ENCODE results near the gene GPC2. TPM values are rescaled to one million over a fixed set of nuclear protein-coding genes. Genes with fewer than 3 reads are reported as not detected.

Gene GPC2
- total RNA-seq, 1 experiment from 2014 or later, result 45.2 TPM

DNA sequence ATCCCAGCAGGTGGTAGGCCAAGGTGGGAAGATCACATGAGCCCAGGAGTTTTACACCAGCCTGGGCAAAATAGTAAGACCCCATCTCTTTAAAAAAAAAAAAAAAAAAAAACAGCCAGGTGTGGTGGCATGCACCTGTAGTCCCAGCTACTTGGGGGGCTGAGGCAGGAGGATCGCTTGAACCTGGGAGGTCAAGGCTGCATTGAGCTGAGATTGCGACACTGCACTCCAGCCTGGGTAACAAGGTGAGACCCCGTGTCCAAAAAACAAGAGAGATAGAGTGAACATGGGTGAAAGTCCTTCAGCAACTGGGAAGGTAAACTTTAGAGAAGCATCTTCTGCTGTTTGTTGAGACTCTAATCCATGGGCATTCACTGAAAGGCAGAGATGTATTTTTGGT is 34.7 kb downstream of the GPC2 start:
- Histone ChIP-seq H3K18ac (ENCODE audit: insufficient read length, low read depth, low read length) (no peak overlapping the region), H2BK120ac (ENCODE audit: low read depth, low read length, poor library complexity, severe bottlenecking) (no peak overlapping the region), H3K4me2 (ENCODE audit: insufficient read depth, insufficient read length, low read length) (no peak overlapping the region), H4K91ac (ENCODE audit: insufficient read length, low read depth, low read length) (no peak overlapping the region), H3K14ac (ENCODE audit: insufficient read depth, low read length) (no peak overlapping the region), H4K5ac (ENCODE audit: insufficient read length, low read depth, low read length) (no peak overlapping the region), H2AFZ (ENCODE audit: low read length) (no peak overlapping the region), H3K9ac (ENCODE audit: extremely low read depth, insufficient read length, low read length) (no peak overlapping the region), H3T11ph (ENCODE audit: low read length) (no peak overlapping the region), H2BK5ac (ENCODE audit: insufficient read length, low read length) (no peak overlapping the region), H2AK5ac (ENCODE audit: insufficient read length, low read length) (no peak overlapping the region), H3K4me1 (ENCODE audit: insufficient read depth, low read length) (no peaks in the 10 kb centered on the region), H3K27me3 (ENCODE audit: insufficient read depth, low read length) (no peaks in the 10 kb centered on the region), H4K8ac (replicated peaks; ENCODE audit: insufficient read length, low read depth, low read length) (no peak overlapping the region), H3K79me2 (ENCODE audit: insufficient read depth, low read length) (no peaks in the 10 kb centered on the region), H2BK15ac (ENCODE audit: low read depth, low read length) (no peak overlapping the region), H4K20me1 (ENCODE audit: control insufficient read depth, insufficient read depth, insufficient read length) (no peaks in the 10 kb centered on the region), H3K27ac (ENCODE audit: insufficient read length, low read depth, low read length) (no peak overlapping the region), H3K56ac (ENCODE audit: insufficient read length, low read depth, low read length) (no peak overlapping the region), H2BK12ac (ENCODE audit: insufficient read length, low read depth, low read length) (no peak overlapping the region), H2BK20ac (ENCODE audit: low read depth, low read length, poor library complexity, severe bottlenecking) (no peak overlapping the region), H3K9me3 (ENCODE audit: control insufficient read depth, low read depth, low read length) (no peaks in the 10 kb centered on the region), H3K4ac (ENCODE audit: low read depth, low read length) (no peak overlapping the region), H3K23me2 (ENCODE audit: insufficient read length, low read depth, low read length, poor library complexity, severe bottlenecking) (no peaks in the 10 kb centered on the region), H3K23ac (ENCODE audit: insufficient read length, low read depth, low read length) (no peak overlapping the region), H3K79me1 (ENCODE audit: insufficient read depth, low read depth, low read length, poor library complexity, severe bottlenecking) (no peaks in the 10 kb centered on the region)
- Mint-ChIP-seq H3K36me3 (ENCODE audit: insufficient read depth in 1 of 3, low read depth in 3 of 3) (no peaks in the 10 kb centered on the region; a peak in 2 of 7 replicates), H3K4me3 (no peak overlapping the region), H3K27ac (no peak overlapping the region), H3K27me3 (ENCODE audit: low read depth) (peaks cover 4% of the 10 kb centered on the region; the same call in 1 of the 2 replicates), H3K9me3 (no peaks in the 10 kb centered on the region), H3K4me1 (peaks cover 10 to 12% of the 10 kb centered on the region in 2 experiments)
- no CpG with 5 or more reads among the region's 3 CpGs for WGBS (ENCODE audit: extremely low coverage, insufficient read length, low lambda C conversion rate)
- TF ChIP-seq, protein P1, sequence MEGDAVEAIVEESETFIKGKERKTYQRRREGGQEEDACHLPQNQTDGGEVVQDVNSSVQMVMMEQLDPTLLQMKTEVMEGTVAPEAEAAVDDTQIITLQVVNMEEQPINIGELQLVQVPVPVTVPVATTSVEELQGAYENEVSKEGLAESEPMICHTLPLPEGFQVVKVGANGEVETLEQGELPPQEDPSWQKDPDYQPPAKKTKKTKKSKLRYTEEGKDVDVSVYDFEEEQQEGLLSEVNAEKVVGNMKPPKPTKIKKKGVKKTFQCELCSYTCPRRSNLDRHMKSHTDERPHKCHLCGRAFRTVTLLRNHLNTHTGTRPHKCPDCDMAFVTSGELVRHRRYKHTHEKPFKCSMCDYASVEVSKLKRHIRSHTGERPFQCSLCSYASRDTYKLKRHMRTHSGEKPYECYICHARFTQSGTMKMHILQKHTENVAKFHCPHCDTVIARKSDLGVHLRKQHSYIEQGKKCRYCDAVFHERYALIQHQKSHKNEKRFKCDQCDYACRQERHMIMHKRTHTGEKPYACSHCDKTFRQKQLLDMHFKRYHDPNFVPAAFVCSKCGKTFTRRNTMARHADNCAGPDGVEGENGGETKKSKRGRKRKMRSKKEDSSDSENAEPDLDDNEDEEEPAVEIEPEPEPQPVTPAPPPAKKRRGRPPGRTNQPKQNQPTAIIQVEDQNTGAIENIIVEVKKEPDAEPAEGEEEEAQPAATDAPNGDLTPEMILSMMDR (conservative IDR thresholded peaks at IDR 0.05), result no peak
- DNase-seq, result no peak

Data from H9 (cell line).